Measurements from ENCODE around the gene LTBP2. TPM values are rescaled to one million over a fixed set of nuclear protein-coding genes. Genes with fewer than 3 reads are reported as not detected.

The LTBP2 gene
- total and polyA plus RNA-seq, 2 of the 8 experiments (the other 6 are each of a cell fraction or from before 2014, with no cell fraction given), result 0.48 to 0.89 TPM

GRCh38 chr14:74582910-74583581 is 29.0 kb downstream of the LTBP2 start:
- Histone ChIP-seq H2BK12ac (ENCODE audit: low read depth, low read length) (no peak overlapping the region), H4K20me1 (replicated peaks in 1 of 2; ENCODE audit: control insufficient read depth in 1 of 2, insufficient read depth in 2 of 2, low read length in 2 of 2) (no peaks in the 10 kb centered on the region), H3K4ac (replicated peaks; ENCODE audit: insufficient read length, low read depth, low read length) (no peak overlapping the region), H3K23ac (ENCODE audit: insufficient read length) (no peak overlapping the region), H3K18ac (ENCODE audit: extremely low read depth, low read length) (no peak overlapping the region), H2BK5ac (ENCODE audit: low read depth, low read length) (no peak overlapping the region), H3K79me1 (ENCODE audit: low read depth, low read length) (no peaks in the 10 kb centered on the region), H2BK120ac (replicated peaks; ENCODE audit: low read depth, low read length) (no peak overlapping the region), H3K4me1 (replicated peaks in 1 of 4; ENCODE audit: control insufficient read depth in 3 of 4, insufficient read depth in 4 of 4, low read length in 3 of 4) (0 out of 7 replicates have a peak, but pooled peaks cover 0 to 2% (median 0%) of the 10 kb centered on the region in 4 experiments), H4K5ac (ENCODE audit: insufficient read length, low read depth, low read length) (no peak overlapping the region), H2AFZ (ENCODE audit: low read length) (no peak overlapping the region), H3K27me3 (replicated peaks in 1 of 4; ENCODE audit: control insufficient read depth in 3 of 4, extremely low read depth in 1 of 4, insufficient read depth in 3 of 4, low read length in 3 of 4) (no peaks in the 10 kb centered on the region), H3K4me2 (ENCODE audit: insufficient read depth in 1 of 2, low read depth in 2 of 2, low read length in 2 of 2) (no peak overlapping the region), H2BK15ac (ENCODE audit: low read length) (no peak overlapping the region), H3K4me3 (ENCODE audit: extremely low read depth in 1 of 4, insufficient read depth in 2 of 4, low read depth in 3 of 4, low read length in 4 of 4) (no peak overlapping the region), H4K91ac (replicated peaks; ENCODE audit: insufficient read length, low read length) (no peak overlapping the region), H2AK5ac (ENCODE audit: low read depth, low read length) (no peak overlapping the region), H2BK20ac (ENCODE audit: low read length) (no peak overlapping the region), H4K8ac (ENCODE audit: extremely low read depth, insufficient read depth, low read length) (no peak overlapping the region), H3K9ac (replicated peaks in 1 of 4; ENCODE audit: extremely low read depth in 1 of 4, low read depth in 3 of 4, low read length in 3 of 4) (no peak overlapping the region), H3K9me3 (ENCODE audit: insufficient read depth in 2 of 2, low read depth in 1 of 2, low read length in 1 of 2) (no peaks in the 10 kb centered on the region), H3K79me2 (ENCODE audit: control insufficient read depth in 1 of 2, insufficient read depth in 2 of 2, low read length in 2 of 2) (no peaks in the 10 kb centered on the region), H3K23me2 (ENCODE audit: low read depth, low read length) (no peaks in the 10 kb centered on the region), H3K27ac (ENCODE audit: low read depth, low read length) (no peak overlapping the region), H3K36me3 (ENCODE audit: control insufficient read depth in 2 of 4, insufficient read depth in 4 of 4, low read length in 3 of 4) (no peaks in the 10 kb centered on the region), H3K56ac (replicated peaks; ENCODE audit: insufficient read length, low read depth, low read length) (no peak overlapping the region), H3K14ac (ENCODE audit: insufficient read length) (no peak overlapping the region)
- POLR2A ChIA-PET (ENCODE audit: partially characterized antibody), result no interaction called here
- FAIRE-seq, result no peak
- CTCF ChIA-PET (ENCODE audit: partially characterized antibody), result interaction anchor here (0.8 to 1.6 kb wide), 6 partner anchors 9 to 26 kb away, joined by 3 to 6 read pairs (median 4); no protein-coding TSS in a partner anchor
- no peak for DNase-seq (ENCODE audit: low read depth in 1 of 2, low spot score in 2 of 2)
- WGBS, 2 experiments (ENCODE audit: extremely low coverage in 1 of 2, insufficient coverage in 1 of 2, insufficient read length in 1 of 2, insufficient replicate concordance in 2 of 2, low coverage in 1 of 2, low lambda C conversion rate in 2 of 2, missing lambda C conversion rate in 1 of 2), result no CpG with 5 or more reads among the region's 1 CpG
- TF ChIP-seq NANOG (IDR thresholded peaks at IDR 0.05; ENCODE audit: insufficient read depth, low read depth, low read length, poor library complexity, severe bottlenecking), result no peak
- TF ChIP-seq GTF2F1 (IDR thresholded peaks at IDR 0.05; ENCODE audit: borderline replicate concordance, low read depth, low read length), result no peak
- TF ChIP-seq SRF (IDR thresholded peaks at IDR 0.05; ENCODE audit: low read depth, low read length), result no peak
- no peak for TF ChIP-seq EZH2 (IDR thresholded peaks at IDR 0.05; ENCODE audit: low read depth, low read length, severe bottlenecking)
- TF ChIP-seq CBX5 (IDR thresholded peaks at IDR 0.05; ENCODE audit: low read depth, low read length), result no peak

Measured in H1 (cell line).